CD4-positive, alpha-beta T cell treated with Interleukin-4 for 1 hour (primary cell): ENCODE results near the gene PCAT6.
A peak's percentile ranks its signal among the peaks of the same experiment; 100 is the strongest.
"Not testable (repeated sequence)": the region's sequence is repeated elsewhere in the genome, so short reads cannot be mapped to it uniquely, and the experiment has no call there.

ENCODE experiments used
- DNase-seq, 2 donors: peaks; one replicate each; pipeline ENCODE4 v3.0.0-alpha.2; 2020 to 2022

Gene PCAT6

GRCh38 chr1:202810615-202811295 lies at the start of gene PCAT6:
PCAT6 (plus strand) TSS chr1:202810954.
- peak; percentile 90 to 92 for DNase-seq

DNA sequence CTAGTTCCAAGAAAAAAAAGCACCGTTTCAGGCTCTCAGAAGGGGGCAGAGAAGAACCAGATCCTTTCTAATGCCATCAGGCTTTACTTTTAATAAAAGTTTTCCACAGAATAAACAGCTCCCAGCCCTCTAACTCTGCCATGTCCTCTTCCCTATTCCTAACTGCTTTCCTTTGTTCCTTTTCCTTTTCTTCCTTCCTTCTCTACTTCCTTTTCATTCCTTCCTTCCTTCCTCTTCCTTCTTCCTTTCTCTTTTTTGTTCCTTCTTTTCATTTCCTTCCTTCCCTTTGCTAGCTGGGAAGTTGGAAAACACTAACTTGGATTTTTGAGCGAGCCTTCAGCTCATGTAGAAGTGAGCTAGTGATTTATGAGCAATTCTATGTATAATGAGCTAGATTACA lies 48.7 kb upstream of the PCAT6 start:
- no peak for DNase-seq

GRCh38 chr1:202765721-202766120 lies 45.0 kb upstream of the PCAT6 start:
- DNase-seq = no peak

DNA sequence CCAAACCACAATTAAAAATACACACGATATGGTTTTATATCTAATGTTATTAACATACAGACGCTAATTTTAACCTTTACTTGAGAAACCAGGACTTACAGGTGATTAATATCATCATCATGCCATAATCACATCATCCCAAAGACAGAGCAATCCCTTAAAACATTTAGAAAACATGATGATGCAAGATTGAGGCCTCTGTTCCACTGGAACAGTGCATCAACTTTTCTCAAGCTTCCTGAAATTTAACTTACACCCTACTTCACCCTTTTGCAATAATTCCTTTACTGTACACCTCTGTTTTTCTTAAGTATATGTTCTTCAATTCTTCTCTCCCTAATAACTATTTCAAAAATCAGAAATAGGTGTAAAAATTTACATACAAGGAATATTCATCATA lies 40.6 kb upstream of the PCAT6 start:
- DNase-seq = no peak

DNA sequence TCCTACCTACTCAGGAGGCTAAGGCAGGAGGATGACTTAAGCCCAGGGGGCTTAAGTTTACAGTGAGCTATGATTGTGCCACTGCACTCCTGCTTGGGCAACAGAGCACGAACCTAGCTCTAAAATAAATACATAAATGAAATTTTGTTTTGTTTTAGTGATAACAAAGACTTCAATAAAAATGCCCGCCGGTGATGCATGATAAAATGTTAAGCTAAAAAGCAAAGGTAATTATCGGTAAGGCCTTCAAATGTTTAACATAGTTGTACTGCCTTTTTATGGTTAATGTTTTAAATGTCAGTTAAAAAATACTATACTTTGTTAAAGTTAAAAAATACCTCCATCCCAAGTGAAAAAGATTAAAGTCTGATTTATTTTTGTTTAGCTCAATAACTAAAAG lies 29.6 kb upstream of the PCAT6 start:
- no peak for DNase-seq

DNA sequence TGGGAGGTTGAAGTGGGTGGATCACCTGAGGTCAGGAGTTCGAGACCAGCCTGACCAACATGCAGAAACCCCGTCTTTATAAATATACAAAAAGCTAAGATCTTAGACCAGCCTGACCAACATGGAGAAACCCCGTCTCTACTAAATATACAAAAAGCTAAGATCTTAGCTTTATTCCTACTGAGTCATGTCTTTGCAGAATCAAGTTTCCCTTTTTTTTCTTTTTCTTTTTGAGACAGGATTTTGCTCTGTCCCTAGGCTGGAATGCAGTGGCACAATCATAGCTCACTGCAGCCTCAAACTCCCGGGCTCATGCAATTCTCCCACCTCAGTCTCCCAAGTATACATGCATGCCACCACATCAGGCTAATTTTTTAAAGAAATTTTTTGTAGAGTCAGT lies 23.9 kb upstream of the PCAT6 start:
- DNase-seq = no peak

GRCh38 chr1:202788800-202789199 lies 22.0 kb upstream of the PCAT6 start:
- DNase-seq = no peak

- DNase-seq = no peak
Measured at GRCh38 chr1:202791077-202791747, 19.5 kb upstream of the PCAT6 start.

DNA sequence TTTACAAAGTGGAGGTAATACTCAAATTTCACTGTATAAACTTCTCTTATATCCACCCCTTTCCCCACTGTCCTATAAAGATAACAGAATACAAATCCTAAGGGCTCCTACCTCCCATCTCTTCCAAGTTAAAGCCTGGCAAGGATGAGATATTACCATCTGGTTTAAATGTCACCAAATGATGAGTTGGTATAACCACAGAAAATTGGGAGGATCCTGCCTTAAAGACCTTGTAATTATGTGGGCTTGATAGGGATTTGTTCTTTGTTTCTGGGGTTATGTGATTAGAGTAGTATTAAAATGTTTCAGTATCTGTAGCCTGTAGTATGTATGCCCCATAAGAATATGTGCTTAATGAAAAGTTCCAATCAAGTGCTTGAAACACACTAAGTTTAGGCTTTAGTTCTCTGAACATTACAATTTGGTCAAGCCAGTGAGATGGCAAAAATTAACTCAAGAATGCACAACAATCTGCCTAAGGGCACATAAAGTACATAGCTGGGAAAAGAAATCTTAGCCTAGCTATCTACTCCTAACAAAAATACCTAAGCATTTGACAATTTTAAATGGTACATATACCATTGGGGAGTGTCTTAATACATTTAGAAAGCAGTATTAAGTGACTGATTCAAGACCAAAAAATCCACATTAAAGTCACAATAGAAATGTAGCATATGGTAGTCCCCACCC lies 16.6 kb upstream of the PCAT6 start:
- no peak for DNase-seq

DNA sequence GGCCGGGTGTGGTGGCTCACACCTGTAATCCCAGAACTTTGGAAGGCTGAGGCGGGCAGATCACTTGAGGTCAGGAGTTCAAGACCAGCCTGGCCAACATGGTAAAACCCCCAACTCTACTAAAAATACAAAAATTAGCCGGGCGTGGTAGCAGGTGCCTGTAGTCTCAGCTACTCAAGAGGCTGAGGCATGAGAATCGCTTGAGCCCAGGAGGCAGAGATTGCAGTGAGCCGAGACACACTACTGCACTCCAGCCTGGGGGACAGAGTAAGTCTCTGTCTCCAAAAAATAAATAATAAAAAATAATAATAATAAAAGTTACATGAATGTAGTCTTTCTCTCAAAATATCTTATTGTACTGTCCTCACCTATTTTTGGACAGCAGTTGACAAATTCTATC lies 15.8 kb upstream of the PCAT6 start:
- DNase-seq = not testable (repeated sequence)

DNA sequence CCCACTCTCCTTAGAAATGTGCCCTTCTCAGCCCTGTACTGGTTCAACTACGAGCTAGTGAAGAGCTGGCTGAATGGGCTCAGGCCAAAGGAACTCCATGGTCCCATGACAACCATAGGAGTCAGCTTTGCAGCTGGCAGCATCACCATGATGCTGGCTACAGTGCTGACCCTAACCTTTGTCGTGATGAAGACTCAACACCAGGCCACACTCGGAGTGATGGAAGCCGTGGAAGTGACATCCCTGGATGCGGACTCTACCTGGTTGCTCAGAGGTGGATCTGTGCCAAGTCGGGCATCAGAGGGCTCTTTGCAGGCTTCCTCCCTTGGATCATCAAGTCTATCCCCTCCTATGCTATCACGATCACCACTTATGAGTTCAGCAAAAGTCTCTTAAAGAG lies 14.1 kb upstream of the PCAT6 start:
- no peak for DNase-seq

GRCh38 chr1:202798260-202798659 lies 12.5 kb upstream of the PCAT6 start:
- no peak for DNase-seq

DNA sequence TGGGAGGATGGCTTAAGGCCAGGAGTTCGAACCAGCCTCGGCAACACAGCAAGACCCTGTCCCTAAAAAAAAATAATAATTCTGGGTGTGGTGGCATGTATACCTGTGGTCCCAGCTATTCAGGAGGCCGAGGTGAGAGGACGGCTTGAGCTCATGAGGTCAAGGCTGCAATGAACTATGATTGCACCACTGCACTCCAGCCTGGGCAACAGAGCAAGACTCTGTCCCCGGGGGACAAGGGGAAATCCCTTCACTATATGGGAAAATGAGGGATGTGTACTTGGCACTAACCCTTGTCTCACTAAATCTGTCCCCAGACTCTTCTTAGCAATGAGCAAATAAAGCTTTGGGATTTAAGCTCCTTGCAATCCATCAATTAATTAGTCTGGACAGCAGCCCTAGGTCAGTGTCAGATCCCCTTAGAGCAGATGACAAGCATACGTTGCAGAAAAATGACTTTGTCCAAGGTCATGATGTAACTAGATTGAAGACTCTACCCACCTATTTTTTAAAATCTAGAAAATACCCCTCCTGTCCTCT lies 11.9 kb upstream of the PCAT6 start:
- DNase-seq = no peak

DNA sequence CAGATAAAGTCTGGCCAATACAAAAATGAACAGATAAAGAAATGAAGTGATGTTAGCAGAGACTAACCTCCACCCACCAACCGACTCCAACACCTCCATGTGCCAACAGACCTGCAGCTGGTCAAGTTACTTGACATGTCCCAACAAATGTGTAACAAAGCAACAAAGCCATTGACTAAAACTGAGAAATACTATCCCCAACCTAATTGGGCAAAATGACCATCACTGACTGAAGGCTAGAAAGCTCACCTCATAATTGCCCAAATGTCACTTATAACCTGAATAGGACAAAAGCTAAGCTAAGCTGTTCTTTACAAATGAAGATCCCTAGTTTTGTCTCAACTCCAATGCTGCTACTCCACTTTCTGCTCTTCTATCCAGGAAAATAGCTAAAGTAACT lies 10.0 kb upstream of the PCAT6 start:
- no peak for DNase-seq

DNA sequence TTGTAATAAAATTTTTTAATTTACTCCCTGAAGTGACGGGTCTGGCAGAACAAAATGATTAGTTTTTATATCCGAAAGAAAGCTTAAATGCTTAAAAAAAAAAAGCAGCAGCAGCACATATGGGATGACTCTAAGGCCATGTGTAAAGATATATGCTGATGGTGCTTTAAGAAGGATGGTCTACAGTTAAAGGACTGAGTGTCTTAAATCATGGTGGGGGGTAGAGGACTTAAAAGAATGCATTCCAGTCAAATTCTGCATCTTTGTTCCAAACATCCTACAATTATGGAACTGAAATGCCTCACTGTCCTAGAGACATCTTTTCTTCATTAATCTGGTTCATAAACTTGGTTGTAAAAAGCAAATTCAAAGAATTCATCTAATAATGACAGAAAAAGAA lies 9.6 kb upstream of the PCAT6 start:
- DNase-seq = no peak

GRCh38 chr1:202802034-202802433 lies 8.7 kb upstream of the PCAT6 start:
- DNase-seq = no peak

DNA sequence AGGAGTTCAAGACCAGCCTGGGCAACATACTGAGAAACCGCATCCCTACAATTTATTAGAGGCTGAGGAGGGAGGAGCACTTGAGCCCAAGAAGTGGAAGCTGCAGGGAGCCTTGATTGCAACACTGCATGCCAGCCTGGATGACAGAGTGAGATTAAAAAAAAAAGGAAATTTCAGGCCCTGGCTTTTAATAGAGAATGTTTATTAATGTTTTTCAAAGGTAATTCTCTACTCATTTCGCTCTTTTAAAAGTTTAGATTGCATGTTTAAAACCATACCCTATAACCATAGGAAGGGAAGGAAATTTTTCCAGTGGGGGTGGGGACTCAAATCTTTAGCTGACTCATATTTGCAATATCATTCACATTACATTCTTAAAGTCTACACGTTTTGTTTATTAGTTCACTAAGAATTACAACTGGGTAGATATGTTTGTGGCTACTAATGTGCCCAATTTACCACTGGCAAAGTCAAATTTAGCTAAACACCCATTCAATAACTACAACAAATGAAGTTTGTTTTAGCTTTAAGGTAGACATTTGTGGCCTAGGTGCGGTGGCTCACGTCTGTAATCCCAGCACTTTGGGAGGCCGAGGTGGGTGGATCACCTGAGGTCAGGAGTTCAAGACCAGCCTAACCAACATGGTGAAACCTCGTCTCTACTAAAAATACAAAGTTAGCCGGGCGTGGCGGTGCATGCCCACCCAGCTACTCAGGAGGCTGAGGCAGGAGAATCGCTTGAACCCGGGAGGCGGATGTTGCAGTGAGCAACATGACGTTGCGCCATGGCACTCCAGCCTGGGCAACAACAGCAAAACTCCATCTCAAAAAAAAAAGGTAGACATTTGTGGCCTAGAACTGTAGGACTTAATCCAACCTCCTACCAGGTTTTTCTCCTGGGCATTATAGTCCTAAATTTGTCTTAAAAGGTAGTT lies 7.5 kb upstream of the PCAT6 start:
- DNase-seq = no peak

DNA sequence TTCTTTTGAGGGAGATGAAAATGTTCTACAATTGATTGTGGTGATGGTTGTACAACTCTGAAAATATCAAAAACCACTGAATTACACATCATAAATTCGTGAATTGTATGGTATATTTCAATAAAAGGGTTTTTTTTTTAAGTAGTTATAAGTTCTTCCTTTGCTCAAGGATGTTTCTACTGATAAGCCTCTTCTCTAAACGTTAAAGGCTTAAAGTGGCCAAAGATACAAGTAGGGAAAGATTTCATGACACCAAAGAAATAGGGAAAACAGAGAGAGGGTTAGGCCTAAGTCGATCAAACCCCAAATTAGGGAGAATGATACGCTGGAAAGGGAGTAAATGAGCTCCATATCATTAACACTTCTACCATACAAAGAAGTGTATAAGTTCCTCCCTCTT lies 6.6 kb upstream of the PCAT6 start:
- no peak for DNase-seq

- peak in 1 of 2 donors; percentile 34 for DNase-seq
Measured at GRCh38 chr1:202805886-202806844, 4.6 kb upstream of the PCAT6 start.

DNA sequence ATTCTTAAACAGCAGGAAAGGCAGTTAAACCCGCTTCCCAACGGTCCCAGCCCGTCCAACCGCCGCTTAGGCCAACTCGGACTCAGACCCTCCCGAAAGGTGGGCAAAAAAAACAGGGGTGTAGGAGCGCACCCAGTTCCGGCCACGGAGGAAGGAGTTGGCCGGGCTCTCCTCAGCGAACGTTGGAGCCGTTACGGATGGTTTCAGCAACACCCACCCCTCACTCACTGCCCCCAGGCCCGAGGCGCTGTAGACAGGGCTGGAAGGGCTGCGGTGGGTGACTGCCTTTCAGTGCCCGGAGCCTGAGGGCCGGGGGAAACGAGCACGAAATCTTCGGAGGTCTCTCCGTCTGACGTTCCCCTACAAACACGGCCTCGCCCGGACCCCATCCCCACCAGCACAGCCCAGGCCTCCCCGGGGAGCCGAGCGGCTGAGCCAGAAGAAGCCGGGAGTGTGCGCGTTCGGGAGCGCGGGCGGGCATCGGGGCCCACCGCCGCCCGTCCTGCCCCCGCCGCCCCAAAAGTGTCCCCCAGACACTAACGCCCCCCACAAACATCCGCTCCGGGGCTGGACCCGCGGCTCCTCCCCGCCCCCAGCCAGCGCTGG lies 3.8 kb upstream of the PCAT6 start:
- no peak for DNase-seq

- peak; percentile 33 to 34 for DNase-seq
Measured at GRCh38 chr1:202807451-202807925, 3.3 kb upstream of the PCAT6 start.
